Skin epidermis (tissue), 12 donors: ENCODE results near the gene TMEM184A.

Experiments
- H3K27ac ChIP-seq, 21 experiments: fragments of 200-600 bp; sonication (generic) in 11 of 21; one replicate each; pipeline ENCODE4 v1.5.0; 2020; ENCODE audit warnings: mild to moderate bottlenecking in 3 of 21, inconsistent platforms in 2 of 21, moderate library complexity in 2 of 21
- H3K4me3 ChIP-seq, 7 experiments: fragments of 200-600 bp; sonication (generic) in 2 of 7; one replicate each; pipeline ENCODE4 v1.5.0; 2020; ENCODE audit warnings: inconsistent platforms in 2 of 7, mild to moderate bottlenecking in 2 of 7, moderate library complexity in 1 of 7

The TMEM184A gene

DNA sequence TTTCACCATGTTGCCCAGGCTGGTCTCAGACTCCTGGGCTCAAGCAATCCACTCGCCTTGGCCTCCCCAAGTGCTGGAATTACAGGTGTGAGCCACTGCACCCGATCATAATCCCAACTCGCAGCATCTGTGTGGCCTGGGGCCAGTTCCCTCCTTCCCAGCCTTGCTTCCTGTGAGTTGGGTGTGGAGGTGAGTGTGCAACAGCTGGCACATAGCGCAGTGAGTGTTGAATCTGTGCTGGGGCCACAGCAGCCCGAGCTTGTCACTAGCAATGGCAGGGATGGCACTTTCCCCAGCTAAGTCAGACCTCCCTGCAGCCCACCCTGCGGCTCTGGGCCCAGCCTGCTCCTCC lies 12.2 kb downstream of the TMEM184A start:
- no peak overlapping the region for H3K4me3 ChIP-seq
- peak overlapping the region in 6 of 21 experiments; percentile 27 to 67 (median 50) for H3K27ac ChIP-seq

GRCh38 chr7:1542841-1543747 lies 12.9 kb downstream of the TMEM184A start:
- H3K27ac ChIP-seq = peak overlapping the region in 3 of 21 experiments; percentile 4 to 67 (median 52)
- H3K4me3 ChIP-seq = no peak overlapping the region

GRCh38 chr7:1542329-1542728 lies 13.7 kb downstream of the TMEM184A start:
- H3K4me3 ChIP-seq = no peak overlapping the region
- H3K27ac ChIP-seq = no peak overlapping the region

DNA sequence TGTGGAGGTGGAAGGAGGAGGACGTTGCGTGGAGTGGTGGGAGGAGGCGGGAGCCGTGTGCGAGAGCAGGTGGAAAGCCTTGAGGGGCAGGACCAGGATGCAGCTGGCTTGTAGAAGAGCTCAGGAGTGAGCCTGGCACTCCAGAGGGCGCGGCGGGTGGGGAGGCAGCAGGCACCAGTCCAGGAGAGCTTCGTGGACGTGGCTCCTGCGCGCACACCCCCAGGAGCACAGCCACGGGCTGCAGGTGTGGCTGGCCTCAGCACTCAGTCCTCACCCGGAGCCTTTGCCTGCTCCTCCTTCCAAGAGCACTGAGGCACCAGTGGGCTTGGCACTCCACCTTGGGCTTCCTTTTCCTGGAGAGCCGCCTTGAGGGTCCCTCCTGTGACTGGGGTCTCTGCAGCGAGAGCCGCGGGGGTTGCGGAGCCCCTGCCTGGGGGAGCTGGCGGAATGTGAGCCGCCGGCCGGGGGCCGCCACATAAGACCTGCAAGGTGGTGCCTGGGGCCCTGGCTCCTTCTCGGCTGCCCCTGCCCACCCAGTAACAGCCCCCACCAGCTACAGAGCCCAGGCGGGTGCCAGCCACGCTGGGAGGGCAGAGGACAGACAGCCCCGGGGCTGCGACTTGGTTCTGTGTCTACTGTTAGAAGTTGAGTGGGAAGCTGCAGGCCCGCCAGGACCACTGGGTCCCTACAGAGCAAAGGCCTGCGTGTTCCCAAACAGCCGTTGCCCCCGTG lies 14.4 kb downstream of the TMEM184A start:
- H3K27ac ChIP-seq = no peak overlapping the region

DNA sequence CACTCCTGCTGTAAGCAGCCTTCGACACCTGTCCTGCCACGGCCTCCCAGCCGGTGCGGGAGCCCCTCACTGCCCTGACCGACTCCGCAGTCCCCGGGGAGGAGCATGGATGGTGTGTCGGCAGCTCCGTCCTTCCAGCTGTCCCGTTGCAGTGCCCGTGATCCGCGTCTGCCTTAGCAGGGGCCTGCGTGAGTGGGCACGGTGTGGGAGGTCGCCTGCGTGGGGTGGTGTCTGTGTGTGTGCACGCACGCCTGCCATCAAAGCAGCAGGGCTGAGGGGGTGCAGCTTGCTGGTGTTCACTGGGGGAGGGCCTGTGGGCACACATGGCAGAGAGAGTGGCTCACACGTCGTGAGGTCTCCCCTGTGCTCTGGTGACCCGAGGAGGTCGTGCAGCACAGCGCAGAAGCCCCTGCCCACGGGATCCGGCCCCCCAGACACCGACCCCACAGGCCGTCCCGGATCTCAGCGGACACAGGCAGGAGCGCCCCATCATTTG lies 15.2 kb downstream of the TMEM184A start:
- no peak overlapping the region for H3K4me3 ChIP-seq
- H3K27ac ChIP-seq = no peak overlapping the region

More for the DNA sequence above, 14.4 kb downstream of the TMEM184A start:
- no peak overlapping the region for H3K4me3 ChIP-seq

DNA sequence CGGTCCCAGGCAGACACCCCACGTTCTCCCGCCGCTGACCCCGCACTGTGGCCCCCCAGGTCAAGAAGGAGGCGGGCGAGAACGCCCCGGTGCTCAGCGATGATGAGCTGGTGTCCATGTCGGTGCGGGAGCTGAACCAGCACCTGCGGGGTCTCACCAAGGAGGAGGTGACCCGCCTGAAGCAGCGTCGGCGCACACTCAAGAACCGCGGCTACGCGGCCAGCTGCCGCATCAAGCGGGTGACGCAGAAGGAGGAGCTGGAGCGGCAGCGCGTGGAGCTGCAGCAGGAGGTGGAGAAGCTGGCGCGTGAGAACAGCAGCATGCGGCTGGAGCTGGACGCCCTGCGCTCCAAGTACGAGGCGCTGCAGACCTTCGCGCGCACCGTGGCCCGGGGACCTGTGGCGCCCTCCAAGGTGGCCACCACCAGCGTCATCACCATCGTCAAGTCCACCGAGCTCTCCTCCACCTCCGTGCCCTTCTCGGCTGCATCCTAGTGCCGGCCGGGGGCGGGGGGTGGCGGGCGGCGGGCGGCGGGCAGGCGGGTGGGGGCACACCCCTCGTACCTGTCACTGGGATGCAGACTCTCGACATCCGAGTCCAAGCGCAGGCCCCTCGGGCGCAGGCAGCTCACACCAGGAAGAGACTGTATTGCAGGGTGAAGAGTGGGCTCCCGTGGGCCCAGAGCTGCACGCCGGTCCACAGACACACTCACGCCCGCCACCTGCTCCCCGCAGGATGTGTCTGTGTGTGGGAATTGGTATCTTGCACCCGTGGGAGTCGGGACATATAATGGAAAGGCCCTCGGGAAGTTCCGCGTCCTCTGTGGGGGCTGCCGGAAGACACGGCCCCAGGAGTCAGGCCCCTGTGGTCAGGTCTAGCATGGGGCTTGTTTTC lies 15.9 kb downstream of the TMEM184A start:
- Histone ChIP-seq H3K27ac (peak overlapping the region in 1 of 21 experiments; percentile 91), H3K4me3 (no peak overlapping the region)

DNA sequence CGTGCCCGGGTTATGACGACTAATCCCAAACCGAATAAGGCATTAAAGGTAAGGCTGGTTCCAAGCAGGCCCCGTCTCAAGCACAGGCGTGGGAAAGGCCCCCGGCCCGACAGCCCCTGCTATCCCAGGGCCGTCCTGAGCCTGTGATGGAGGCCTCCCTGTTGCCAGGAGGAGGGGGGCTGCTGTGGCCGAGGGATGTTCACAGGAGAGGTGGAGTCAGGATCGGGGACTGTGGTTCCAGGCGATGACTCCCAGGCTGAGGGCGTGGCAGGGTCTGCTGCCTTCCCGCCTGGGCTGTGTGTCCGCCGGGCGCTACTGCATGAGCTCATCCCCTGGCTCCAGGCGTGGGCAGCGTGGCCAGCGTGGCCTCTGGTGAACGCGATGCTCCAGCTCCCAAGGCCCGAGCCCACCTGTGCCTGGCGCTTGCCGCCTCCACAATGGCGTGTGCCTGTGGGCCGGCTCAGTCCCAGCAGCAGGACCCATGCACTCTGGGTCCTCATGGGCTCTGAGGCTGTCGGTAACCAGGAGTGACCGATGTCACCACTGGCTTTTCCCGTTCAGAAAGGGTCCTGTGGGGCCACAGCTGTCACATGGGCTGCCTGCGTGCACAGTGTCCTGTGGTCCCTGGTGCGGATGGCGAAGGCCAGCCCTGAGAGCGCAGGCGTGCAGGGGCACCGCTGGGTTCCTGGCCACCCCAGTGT lies 16.7 kb downstream of the TMEM184A start:
- peak overlapping the region in 4 of 21 experiments; percentile 68 to 96 (median 88) for H3K27ac ChIP-seq
- H3K4me3 ChIP-seq = no peak overlapping the region

GRCh38 chr7:1538544-1539180 lies 17.3 kb downstream of the TMEM184A start:
- Histone ChIP-seq H3K27ac (peak overlapping the region in 13 of 21 experiments; percentile 1 to 98 (median 88)), H3K4me3 (peak overlapping the region in 1 of 7 experiments; percentile 41)

GRCh38 chr7:1537535-1538412 lies 18.2 kb downstream of the TMEM184A start:
- peak overlapping the region in 20 of 21 experiments; percentile 65 to 98 (median 87) for H3K27ac ChIP-seq

GRCh38 chr7:1536743-1537534 lies 19.1 kb downstream of the TMEM184A start:
- peak overlapping the region in 20 of 21 experiments; percentile 65 to 98 (median 87) for H3K27ac ChIP-seq
- peak overlapping the region; percentile 20 to 47 (median 30) for H3K4me3 ChIP-seq

More at GRCh38 chr7:1537535-1538412, 18.2 kb downstream of the TMEM184A start:
- H3K4me3 ChIP-seq = peak overlapping the region; percentile 20 to 47 (median 30)

DNA sequence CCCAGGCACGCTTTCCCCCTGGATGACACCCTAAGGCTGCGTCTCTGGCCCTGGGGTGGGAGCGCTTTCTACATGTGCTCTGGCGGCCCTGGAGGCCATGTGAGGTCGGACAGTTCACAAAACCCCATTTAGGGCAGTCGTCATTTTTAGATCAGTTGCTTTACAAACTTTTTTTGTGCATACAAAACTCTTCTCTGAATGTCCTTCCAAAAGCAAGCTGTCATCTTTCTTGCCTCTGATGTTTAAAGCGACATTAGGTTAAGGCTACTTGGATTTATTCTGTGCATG lies 19.6 kb downstream of the TMEM184A start:
- Histone ChIP-seq H3K27ac (peak overlapping the region in 19 of 21 experiments; percentile 71 to 98 (median 87)), H3K4me3 (peak overlapping the region in 2 of 7 experiments; percentile 45 to 47)

GRCh38 chr7:1535701-1536454 lies 20.1 kb downstream of the TMEM184A start:
- no peak overlapping the region for H3K4me3 ChIP-seq
- H3K27ac ChIP-seq = peak overlapping the region in 14 of 21 experiments; percentile 53 to 98 (median 90)

DNA sequence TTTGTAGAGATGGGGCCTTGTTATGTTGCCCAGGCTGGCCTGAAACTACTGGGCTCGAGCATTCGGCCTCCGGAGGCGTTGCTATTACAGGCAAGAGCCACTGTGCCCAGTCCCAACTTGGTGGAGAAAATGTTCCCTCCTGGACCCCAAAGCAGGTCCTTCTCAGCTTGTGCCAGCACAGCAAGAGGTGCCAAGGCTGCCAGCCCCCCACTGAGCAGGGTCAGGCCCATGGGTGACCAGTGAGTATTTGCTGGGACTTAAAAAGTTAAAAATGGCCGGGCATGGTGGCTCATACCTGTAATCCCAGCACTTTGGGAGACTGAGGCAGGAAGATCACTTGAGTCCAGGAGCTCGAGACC lies 20.9 kb downstream of the TMEM184A start:
- H3K4me3 ChIP-seq = no peak overlapping the region
- H3K27ac ChIP-seq = peak overlapping the region in 3 of 21 experiments; percentile 28 to 96 (median 94)

DNA sequence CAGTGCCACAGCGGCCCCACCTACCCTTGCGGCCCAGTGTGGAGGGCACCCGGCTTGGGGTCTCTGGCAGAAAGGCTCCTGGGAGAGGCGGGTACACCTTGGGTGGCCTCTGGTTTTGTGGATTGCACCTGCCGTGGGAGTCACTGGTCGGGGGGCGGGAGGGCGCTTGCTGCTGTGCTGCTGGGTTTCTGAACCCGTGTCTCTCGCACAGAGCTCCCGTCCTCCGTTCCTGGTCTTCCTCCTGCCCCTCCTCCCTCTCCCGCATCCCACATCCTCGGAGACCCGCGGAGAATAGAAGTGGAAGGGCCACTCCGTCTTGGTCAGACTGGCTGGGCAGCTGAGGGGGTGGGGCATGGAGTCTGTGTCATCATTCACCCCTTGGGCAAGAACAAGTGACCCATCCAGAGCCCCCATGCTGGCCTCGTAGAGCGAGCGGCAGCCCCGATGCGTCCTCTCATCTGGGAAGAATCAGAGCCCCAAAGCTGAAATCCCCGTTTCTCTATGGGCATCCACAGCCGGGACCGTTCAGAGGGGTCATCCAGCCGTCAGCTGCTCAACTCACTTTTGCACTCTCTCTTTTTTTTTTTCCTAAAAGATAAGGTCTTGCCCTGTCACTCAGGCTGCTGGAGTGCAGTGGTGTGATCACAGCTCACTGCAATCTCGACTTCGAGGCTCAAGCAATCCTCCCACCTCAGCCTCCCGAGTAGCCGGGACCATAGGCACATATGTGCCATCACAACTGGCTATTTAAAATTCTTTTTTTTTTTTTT lies 21.5 kb downstream of the TMEM184A start:
- no peak overlapping the region for H3K4me3 ChIP-seq
- peak overlapping the region in 16 of 21 experiments; percentile 17 to 98 (median 90) for H3K27ac ChIP-seq
